ENCODE data around the gene PLPPR1. TPM values are rescaled to one million over a fixed set of nuclear protein-coding genes. Genes with fewer than 3 reads are reported as not detected.

PLPPR1 gene
- total RNA-seq, 1 experiment from 2014 or later: not detected

GRCh38 chr9:101356619-101357018, 328.1 kb downstream of the PLPPR1 start:
- TF ChIP-seq CTCF (IDR thresholded peaks at IDR 0.05): no peak
- TF ChIP-seq TCF7L2 (IDR thresholded peaks at IDR 0.05; ENCODE audit: low read depth, low read length): no peak
- TF ChIP-seq POLR2AphosphoS5 (IDR thresholded peaks at IDR 0.05; ENCODE audit: low read depth, low read length): no peak
- TF ChIP-seq SIN3A (IDR thresholded peaks at IDR 0.05; ENCODE audit: borderline replicate concordance, insufficient read depth, low read depth, low read length): no peak
- TF ChIP-seq, protein P1, sequence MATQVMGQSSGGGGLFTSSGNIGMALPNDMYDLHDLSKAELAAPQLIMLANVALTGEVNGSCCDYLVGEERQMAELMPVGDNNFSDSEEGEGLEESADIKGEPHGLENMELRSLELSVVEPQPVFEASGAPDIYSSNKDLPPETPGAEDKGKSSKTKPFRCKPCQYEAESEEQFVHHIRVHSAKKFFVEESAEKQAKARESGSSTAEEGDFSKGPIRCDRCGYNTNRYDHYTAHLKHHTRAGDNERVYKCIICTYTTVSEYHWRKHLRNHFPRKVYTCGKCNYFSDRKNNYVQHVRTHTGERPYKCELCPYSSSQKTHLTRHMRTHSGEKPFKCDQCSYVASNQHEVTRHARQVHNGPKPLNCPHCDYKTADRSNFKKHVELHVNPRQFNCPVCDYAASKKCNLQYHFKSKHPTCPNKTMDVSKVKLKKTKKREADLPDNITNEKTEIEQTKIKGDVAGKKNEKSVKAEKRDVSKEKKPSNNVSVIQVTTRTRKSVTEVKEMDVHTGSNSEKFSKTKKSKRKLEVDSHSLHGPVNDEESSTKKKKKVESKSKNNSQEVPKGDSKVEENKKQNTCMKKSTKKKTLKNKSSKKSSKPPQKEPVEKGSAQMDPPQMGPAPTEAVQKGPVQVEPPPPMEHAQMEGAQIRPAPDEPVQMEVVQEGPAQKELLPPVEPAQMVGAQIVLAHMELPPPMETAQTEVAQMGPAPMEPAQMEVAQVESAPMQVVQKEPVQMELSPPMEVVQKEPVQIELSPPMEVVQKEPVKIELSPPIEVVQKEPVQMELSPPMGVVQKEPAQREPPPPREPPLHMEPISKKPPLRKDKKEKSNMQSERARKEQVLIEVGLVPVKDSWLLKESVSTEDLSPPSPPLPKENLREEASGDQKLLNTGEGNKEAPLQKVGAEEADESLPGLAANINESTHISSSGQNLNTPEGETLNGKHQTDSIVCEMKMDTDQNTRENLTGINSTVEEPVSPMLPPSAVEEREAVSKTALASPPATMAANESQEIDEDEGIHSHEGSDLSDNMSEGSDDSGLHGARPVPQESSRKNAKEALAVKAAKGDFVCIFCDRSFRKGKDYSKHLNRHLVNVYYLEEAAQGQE (IDR thresholded peaks at IDR 0.05; ENCODE audit: insufficient read depth in 1 of 2, low read depth in 2 of 2, low read length in 1 of 2): no peak
- ChIA-PET POLR2A (no interaction called here), CTCF (no interaction called here)
- intact Hi-C loops (cut with micrococcal nuclease; ENCODE audit: unreplicated experiment): no loop called here
- Histone ChIP-seq H3K4me1 (ENCODE audit: control insufficient read depth, insufficient read depth, low read length) (no peaks in the 10 kb centered on the region), H3K4me3 (ENCODE audit: low read depth in 2 of 2, low read length in 2 of 2) (no peak overlapping the region), H3K9me3 (ENCODE audit: control insufficient read depth, insufficient read depth, low read depth, low read length) (no peaks in the 10 kb centered on the region), H3K27ac (ENCODE audit: low read length) (no peak overlapping the region), H3K27me3 (ENCODE audit: control insufficient read depth, insufficient read depth, low read length) (no peaks in the 10 kb centered on the region), H3K36me3 (ENCODE audit: control insufficient read depth, insufficient read depth, low read length) (no peaks in the 10 kb centered on the region)
- BruUV-seq (replicated peaks): no TSS peak
- no peak for ATAC-seq
- DNase-seq (ENCODE audit: low read depth, low spot score): no peak
- in situ Hi-C loops (cut with HindIII; ENCODE audit: low pct_unique_long_range_greater_than_20kb, low sequenced_read_pairs): no loop called here

- intact Hi-C loops (cut with micrococcal nuclease; ENCODE audit: unreplicated experiment): no loop called here
- no TSS peak for BruUV-seq (replicated peaks)
- ATAC-seq (no peak), DNase-seq (ENCODE audit: low read depth, low spot score) (no peak)
- TF ChIP-seq TCF7L2 (IDR thresholded peaks at IDR 0.05; ENCODE audit: low read depth, low read length): no peak
- no peak for TF ChIP-seq CTCF (IDR thresholded peaks at IDR 0.05)
- no peak for TF ChIP-seq POLR2AphosphoS5 (IDR thresholded peaks at IDR 0.05; ENCODE audit: low read depth, low read length)
- TF ChIP-seq, protein P1 (IDR thresholded peaks at IDR 0.05; ENCODE audit: insufficient read depth in 1 of 2, low read depth in 2 of 2, low read length in 1 of 2): no peak
- TF ChIP-seq SIN3A (IDR thresholded peaks at IDR 0.05; ENCODE audit: borderline replicate concordance, insufficient read depth, low read depth, low read length): no peak
- POLR2A ChIA-PET: no interaction called here
- CTCF ChIA-PET: no interaction called here
- H3K27ac ChIP-seq (ENCODE audit: low read length): no peak overlapping the region
- H3K36me3 ChIP-seq (ENCODE audit: control insufficient read depth, insufficient read depth, low read length): no peaks in the 10 kb centered on the region
- no peaks in the 10 kb centered on the region for H3K9me3 ChIP-seq (ENCODE audit: control insufficient read depth, insufficient read depth, low read depth, low read length)
- in situ Hi-C loops (cut with HindIII; ENCODE audit: low pct_unique_long_range_greater_than_20kb, low sequenced_read_pairs): no loop called here
- H3K27me3 ChIP-seq (ENCODE audit: control insufficient read depth, insufficient read depth, low read length): no peaks in the 10 kb centered on the region
- no peak overlapping the region for H3K4me3 ChIP-seq (ENCODE audit: low read depth in 2 of 2, low read length in 2 of 2)
- H3K4me1 ChIP-seq (ENCODE audit: control insufficient read depth, insufficient read depth, low read length): no peaks in the 10 kb centered on the region
These were observed 331.2 kb downstream of the PLPPR1 start for GRCh38 chr9:101359679-101360078.

Data from Panc1 (cell line).